Left lung (tissue), 10 donors: ENCODE measurements around the gene ABCG2. TPM values are rescaled to one million over a fixed set of nuclear protein-coding genes. Genes with fewer than 3 reads are reported as not detected.

Source experiments
- ATAC-seq: fragments of 200-7000 bp; cut with Tn5 transposase; one replicate; pipeline ENCODE4 v1.9.1; 2020; ENCODE audit warnings: moderate library complexity
- DNase-seq, 4 donors: peaks; one replicate each; pipeline ENCODE4 v3.0.0-alpha.2; 2013 to 2020
- H3K27ac ChIP-seq, 2 donors: fragments of 200-600 bp; sonication (generic) in 1 of 2; one replicate each; pipeline versions ENCODE4 v1.5.0 to v1.8.0; 2020 to 2021
- H3K27me3 ChIP-seq, 2 donors: fragments of 200-600 bp; sonication (generic) in 1 of 2; one replicate each; pipeline versions ENCODE4 v1.5.0 to v1.8.0; 2020 to 2021
- H3K36me3 ChIP-seq, 2 donors: fragments of 200-600 bp; sonication (generic) in 1 of 2; one replicate each; pipeline versions ENCODE4 v1.5.0 to v1.8.0; 2020 to 2021
- H3K4me1 ChIP-seq, 2 donors: fragments of 200-600 bp; one replicate each; pipeline ENCODE4 v1.8.0; 2021
- H3K4me3 ChIP-seq, 2 donors: fragments of 200-600 bp; sonication (generic) in 1 of 2; one replicate each; pipeline versions ENCODE4 v1.5.0 to v1.8.0; 2020 to 2021; ENCODE audit warnings: mild to moderate bottlenecking in 1 of 2
- H3K9me3 ChIP-seq, 2 donors: fragments of 200-600 bp; sonication (generic) in 1 of 2; one replicate each; pipeline versions ENCODE4 v1.5.0 to v1.8.0; 2020 to 2021
- CTCF ChIP-seq, 2 donors: fragments of 200-600 bp; sonication (generic) in 1 of 2; IDR thresholded peaks; one replicate each; pipeline versions ENCODE4 v1.5.0 to v1.8.0; 2021; ENCODE audit warnings: antibody characterized with exemption in 2 of 2
- intact Hi-C, 2 donors: fragments of 100-400 bp; cut with DNase I; formaldehyde crosslinking; loops; one replicate each; pipeline versions ENCODE4 v1.11.2 to v1.14.2; 2022
- polyA plus RNA-seq, 6 donors: library from polyadenylated mRNA; unstranded; fragments of 120-200 nt; gene quantifications; one replicate each; pipeline ENCODE4 v1.2.1, GENCODE V29; 2013; ENCODE audit not compliant: insufficient read length in 6 of 6
- total RNA-seq, 2 donors: library from RNA; stranded (reverse); fragmentation: NEBNext Ultra II Directional; extraction: Animal tissue kit (Norgen Biotek cat#: 25700); gene quantifications; one replicate each; pipeline ENCODE4 v1.2.1, GENCODE V29; 2021
- donor health status: DM: no; HTN: yes; CAD: no.
- donor health status: DM: no; HTN: no; CAD: no.

ABCG2 gene
- total and polyA plus RNA-seq, 8 donors, result 5.1 to 23.5 (median 16.8) TPM

GRCh38 chr4:88106205-88106604 lies 52.2 kb downstream of the ABCG2 start:
- Histone ChIP-seq H3K4me3 (no peak overlapping the region), H3K36me3 (no peaks in the 10 kb centered on the region), H3K27ac (no peak overlapping the region), H3K27me3 (no peaks in the 10 kb centered on the region), H3K4me1 (peaks cover 0 to 7% of the 10 kb centered on the region in 2 donors), H3K9me3 (no peaks in the 10 kb centered on the region)
- ATAC-seq, result no peak
- TF ChIP-seq CTCF (IDR thresholded peaks at IDR 0.05), result no peak
- intact Hi-C loops, result no loop called here
- no peak for DNase-seq

GRCh38 chr4:88104902-88105610 lies 53.4 kb downstream of the ABCG2 start:
- Histone ChIP-seq H3K27me3 (no peaks in the 10 kb centered on the region), H3K4me3 (no peak overlapping the region), H3K9me3 (no peaks in the 10 kb centered on the region), H3K4me1 (peaks cover 0 to 7% of the 10 kb centered on the region in 2 donors), H3K36me3 (no peaks in the 10 kb centered on the region), H3K27ac (no peak overlapping the region)
- TF ChIP-seq CTCF (IDR thresholded peaks at IDR 0.05), result no peak
- no peak for DNase-seq
- intact Hi-C loops, result no loop called here
- ATAC-seq, result no peak

GRCh38 chr4:88102026-88102425 lies 56.4 kb downstream of the ABCG2 start:
- Histone ChIP-seq H3K27me3 (no peaks in the 10 kb centered on the region), H3K4me3 (no peak overlapping the region), H3K4me1 (no peaks in the 10 kb centered on the region), H3K27ac (no peak overlapping the region), H3K9me3 (no peaks in the 10 kb centered on the region), H3K36me3 (no peaks in the 10 kb centered on the region)
- ATAC-seq (no peak), DNase-seq (no peak)
- no peak for TF ChIP-seq CTCF (IDR thresholded peaks at IDR 0.05)
- intact Hi-C loops, result no loop called here

GRCh38 chr4:88101165-88101564 lies 57.3 kb downstream of the ABCG2 start:
- H3K4me3 ChIP-seq, result no peak overlapping the region
- no peaks in the 10 kb centered on the region for H3K4me1 ChIP-seq
- DNase-seq, result peak in 1 of 4 donors; percentile 8
- no peak overlapping the region for H3K27ac ChIP-seq
- peak; percentile 65 for ATAC-seq
- intact Hi-C loops, result no loop called here
- no peak for TF ChIP-seq CTCF (IDR thresholded peaks at IDR 0.05)
- H3K27me3 ChIP-seq, result no peaks in the 10 kb centered on the region
- H3K36me3 ChIP-seq, result no peaks in the 10 kb centered on the region
- H3K9me3 ChIP-seq, result no peaks in the 10 kb centered on the region

GRCh38 chr4:88098993-88099752 lies 59.3 kb downstream of the ABCG2 start:
- TF ChIP-seq CTCF (IDR thresholded peaks at IDR 0.05), result no peak

More at GRCh38 chr4:88098993-88099752, 59.3 kb downstream of the ABCG2 start:
- Histone ChIP-seq H3K27ac (no peak overlapping the region), H3K27me3 (no peaks in the 10 kb centered on the region), H3K4me1 (no peaks in the 10 kb centered on the region), H3K4me3 (no peak overlapping the region), H3K9me3 (no peaks in the 10 kb centered on the region), H3K36me3 (no peaks in the 10 kb centered on the region)
- intact Hi-C loops, result no loop called here
- ATAC-seq (no peak), DNase-seq (no peak)
